Thymus (tissue), 11 donors: ENCODE measurements around the gene EGR1. TPM values are rescaled to one million over a fixed set of nuclear protein-coding genes. Genes with fewer than 3 reads are reported as not detected.

Experiments used
- DNase-seq, 9 donors: peaks; one replicate each; pipeline ENCODE4 v3.0.0-alpha.2; 2013; ENCODE audit warnings: low spot score in 9 of 9, low read depth in 6 of 9, missing footprints in 1 of 9
- H3K27ac ChIP-seq, 2 donors: one replicate each; pipeline ENCODE4 v1.5.1; 2013; ENCODE audit warnings: control low read depth in 1 of 2, low read depth in 1 of 2, low read length in 1 of 2, mild to moderate bottlenecking in 1 of 2, moderate library complexity in 1 of 2
- H3K27me3 ChIP-seq, 2 donors: one replicate each; pipeline ENCODE4 v1.5.1; 2013; ENCODE audit warnings: low read length in 1 of 2; ENCODE audit not compliant: control insufficient read depth in 2 of 2, insufficient read depth in 1 of 2
- H3K36me3 ChIP-seq, 2 donors: one replicate each; pipeline ENCODE4 v1.5.1; 2013; ENCODE audit warnings: low read length in 1 of 2, mild to moderate bottlenecking in 1 of 2, moderate library complexity in 1 of 2; ENCODE audit not compliant: control insufficient read depth in 2 of 2, insufficient read depth in 2 of 2
- H3K4me1 ChIP-seq, 2 donors: one replicate each; pipeline ENCODE4 v1.5.1; 2013; ENCODE audit warnings: low read length in 2 of 2; ENCODE audit not compliant: control insufficient read depth in 2 of 2, insufficient read depth in 2 of 2
- H3K4me3 ChIP-seq, 2 donors: one replicate each; pipeline ENCODE4 v1.5.1; 2013; ENCODE audit warnings: low read length in 2 of 2, control low read depth in 1 of 2, mild to moderate bottlenecking in 1 of 2
- H3K9me3 ChIP-seq, 2 donors: one replicate each; pipeline ENCODE4 v1.5.1; 2013; ENCODE audit warnings: low read length in 1 of 2, mild to moderate bottlenecking in 1 of 2; ENCODE audit not compliant: control insufficient read depth in 2 of 2, insufficient read depth in 1 of 2
- WGBS: extraction: QIAGEN DNeasy Blood & Tissue Kit; methylation state at CpG from one replicate; pipeline ENCODE4 v1.1.7; 2013; 5-methylcytosine and 5-hydroxymethylcytosine counted together
- polyA plus RNA-seq: library from polyadenylated mRNA; stranded (reverse); fragments of 200-250 nt; gene quantifications from one replicate; pipeline ENCODE4 v1.2.3, GENCODE V29; 2013
- total RNA-seq: library from RNA; stranded (reverse); fragments of 120-200 nt; gene quantifications from one replicate; pipeline ENCODE4 v1.2.4, GENCODE V29; 2013
- donor health status: healthy.

The EGR1 gene
- total and polyA plus RNA-seq, 2 donors, result 7.1 to 56.3 TPM

GRCh38 chr5:138440159-138441073 is 24.9 kb upstream of the EGR1 start:
- 95% methylated on average over 17 of the region's 17 CpGs for WGBS
- Histone ChIP-seq H3K36me3 (peaks cover 11 to 13% of the 10 kb centered on the region in 2 donors), H3K4me3 (no peak overlapping the region), H3K9me3 (no peaks in the 10 kb centered on the region), H3K27me3 (peaks cover 0 to 16% of the 10 kb centered on the region in 2 donors), H3K4me1 (peaks cover 0 to 17% of the 10 kb centered on the region in 2 donors), H3K27ac (no peak overlapping the region)
- no peak for DNase-seq

- Histone ChIP-seq H3K4me1 (peaks cover 0 to 17% of the 10 kb centered on the region in 2 donors), H3K9me3 (no peaks in the 10 kb centered on the region), H3K36me3 (peaks cover 4 to 6% of the 10 kb centered on the region in 2 donors), H3K4me3 (no peak overlapping the region), H3K27me3 (peaks cover 0 to 16% of the 10 kb centered on the region in 2 donors), H3K27ac (no peak overlapping the region)
- DNase-seq, result no peak
- WGBS, result 98% methylated on average over 9 of the region's 9 CpGs
Observed at GRCh38 chr5:138441221-138441620, 24.1 kb upstream of the EGR1 start.

- Histone ChIP-seq H3K4me1 (peaks cover 0 to 8% of the 10 kb centered on the region in 2 donors), H3K9me3 (no peaks in the 10 kb centered on the region), H3K4me3 (no peak overlapping the region), H3K27me3 (peaks cover 0 to 13% of the 10 kb centered on the region in 2 donors), H3K27ac (no peak overlapping the region), H3K36me3 (no peaks in the 10 kb centered on the region)
- 96% methylated on average over 13 of the region's 13 CpGs for WGBS
- DNase-seq, result no peak
Observed at GRCh38 chr5:138444078-138444773, 21.1 kb upstream of the EGR1 start.

GRCh38 chr5:138444774-138445546 is 20.3 kb upstream of the EGR1 start:
- no peak overlapping the region for H3K27ac ChIP-seq
- 96% methylated on average over 22 of the region's 22 CpGs for WGBS
- peaks cover 0 to 9% of the 10 kb centered on the region in 2 donors for H3K4me1 ChIP-seq
- H3K4me3 ChIP-seq, result no peak overlapping the region
- no peaks in the 10 kb centered on the region for H3K9me3 ChIP-seq
- H3K36me3 ChIP-seq, result no peaks in the 10 kb centered on the region
- H3K27me3 ChIP-seq, result peaks cover 0 to 6% of the 10 kb centered on the region in 2 donors
- DNase-seq, result no peak

- 96% methylated on average over 18 of the region's 18 CpGs for WGBS
- DNase-seq, result no peak
- no peaks in the 10 kb centered on the region for H3K9me3 ChIP-seq
- no peaks in the 10 kb centered on the region for H3K36me3 ChIP-seq
- peaks cover 2 to 10% of the 10 kb centered on the region in 2 donors for H3K4me1 ChIP-seq
- H3K27ac ChIP-seq, result no peak overlapping the region
- H3K27me3 ChIP-seq, result peaks cover 0 to 3% of the 10 kb centered on the region in 2 donors
- no peak overlapping the region for H3K4me3 ChIP-seq
Observed at GRCh38 chr5:138445547-138446271, 19.6 kb upstream of the EGR1 start.

GRCh38 chr5:138448070-138448469 is 17.2 kb upstream of the EGR1 start:
- H3K9me3 ChIP-seq, result no peaks in the 10 kb centered on the region
- no peaks in the 10 kb centered on the region for H3K36me3 ChIP-seq
- no peak overlapping the region for H3K4me3 ChIP-seq
- 98% methylated on average over 6 of the region's 6 CpGs for WGBS
- H3K4me1 ChIP-seq, result peaks cover 2 to 10% of the 10 kb centered on the region in 2 donors
- H3K27ac ChIP-seq, result no peak overlapping the region
- no peak for DNase-seq
- H3K27me3 ChIP-seq, result peaks cover 0 to 3% of the 10 kb centered on the region in 2 donors

GRCh38 chr5:138448481-138449398 is 16.5 kb upstream of the EGR1 start:
- H3K27me3 ChIP-seq, result peaks cover 0 to 3% of the 10 kb centered on the region in 2 donors
- no peaks in the 10 kb centered on the region for H3K9me3 ChIP-seq
- H3K4me1 ChIP-seq, result peaks cover 2 to 10% of the 10 kb centered on the region in 2 donors
- no peak overlapping the region for H3K4me3 ChIP-seq
- WGBS, result 93% methylated on average over 9 of the region's 9 CpGs
- DNase-seq, result no peak
- H3K36me3 ChIP-seq, result no peaks in the 10 kb centered on the region
- no peak overlapping the region for H3K27ac ChIP-seq
